Measurements from ENCODE around the gene CCDC78.

Gene CCDC78

GRCh38 chr16:721765-722540, 4.3 kb downstream of the CCDC78 start:
- H3K9me3 ChIP-seq (ENCODE audit: control insufficient read depth, low read length), result no peaks in the 10 kb centered on the region
- H3K4me1 ChIP-seq (ENCODE audit: control insufficient read depth, insufficient read depth, low read length, poor library complexity, severe bottlenecking), result peaks cover 9% of the 10 kb centered on the region
- H3K27ac ChIP-seq (ENCODE audit: low read depth, low read length, severe bottlenecking), result no peak overlapping the region
- 93 to 94% methylated on average over 47 to 50 of the region's 51 CpGs for WGBS, 2 experiments (ENCODE audit: insufficient coverage in 2 of 2)
- H3K36me3 ChIP-seq (ENCODE audit: control insufficient read depth, insufficient read depth, low read length), result peaks cover 7% of the 10 kb centered on the region
- H3K4me3 ChIP-seq (ENCODE audit: extremely low read depth, insufficient read depth, low read length, poor library complexity, severe bottlenecking), result peak overlapping the region; percentile 67

GRCh38 chr16:720990-721764, 5.1 kb downstream of the CCDC78 start, which contains the start of gene ANTKMT:
Gene ANTKMT (plus strand): TSS chr16:721146. CDS start chr16:721275, 129 bp downstream.
- 11% methylated on average over 90 to 97 of the region's 106 CpGs for WGBS, 2 experiments (ENCODE audit: insufficient coverage in 2 of 2)
- Histone ChIP-seq H3K9me3 (ENCODE audit: control insufficient read depth, low read length) (no peaks in the 10 kb centered on the region), H3K27ac (ENCODE audit: low read depth, low read length, severe bottlenecking) (peak within 1 kb of the TSS; percentile 87), H3K4me3 (ENCODE audit: extremely low read depth, insufficient read depth, low read length, poor library complexity, severe bottlenecking) (peak within 1 kb of the TSS; percentile 67), H3K36me3 (ENCODE audit: control insufficient read depth, insufficient read depth, low read length) (peaks cover 7% of the 10 kb centered on the region), H3K4me1 (ENCODE audit: control insufficient read depth, insufficient read depth, low read length, poor library complexity, severe bottlenecking) (peaks cover 14% of the 10 kb centered on the region)

- Histone ChIP-seq H3K36me3 (ENCODE audit: control insufficient read depth, insufficient read depth, low read length) (peaks cover 7% of the 10 kb centered on the region), H3K4me1 (ENCODE audit: control insufficient read depth, insufficient read depth, low read length, poor library complexity, severe bottlenecking) (peaks cover 16% of the 10 kb centered on the region), H3K27ac (ENCODE audit: low read depth, low read length, severe bottlenecking) (peak overlapping the region; percentile 87), H3K4me3 (ENCODE audit: extremely low read depth, insufficient read depth, low read length, poor library complexity, severe bottlenecking) (peak overlapping the region; percentile 67), H3K9me3 (ENCODE audit: control insufficient read depth, low read length) (no peaks in the 10 kb centered on the region)
- 0% methylated on average over 34 to 37 of the region's 38 CpGs for WGBS, 2 experiments (ENCODE audit: insufficient coverage in 2 of 2)
Measured at GRCh38 chr16:720447-720989, 5.7 kb downstream of the CCDC78 start.

- WGBS, 2 experiments (ENCODE audit: insufficient coverage in 2 of 2), result 22 to 32% methylated on average over 6 to 12 of the region's 16 CpGs
- Histone ChIP-seq H3K36me3 (ENCODE audit: control insufficient read depth, insufficient read depth, low read length) (peaks cover 7% of the 10 kb centered on the region), H3K9me3 (ENCODE audit: control insufficient read depth, low read length) (no peaks in the 10 kb centered on the region), H3K4me1 (ENCODE audit: control insufficient read depth, insufficient read depth, low read length, poor library complexity, severe bottlenecking) (peaks cover 16% of the 10 kb centered on the region), H3K4me3 (ENCODE audit: extremely low read depth, insufficient read depth, low read length, poor library complexity, severe bottlenecking) (peak overlapping the region; percentile 67), H3K27ac (ENCODE audit: low read depth, low read length, severe bottlenecking) (peak overlapping the region; percentile 87)
Measured at GRCh38 chr16:719815-720446, 6.3 kb downstream of the CCDC78 start.

- Histone ChIP-seq H3K4me1 (ENCODE audit: control insufficient read depth, insufficient read depth, low read length, poor library complexity, severe bottlenecking) (peaks cover 16% of the 10 kb centered on the region), H3K4me3 (ENCODE audit: extremely low read depth, insufficient read depth, low read length, poor library complexity, severe bottlenecking) (no peak overlapping the region), H3K9me3 (ENCODE audit: control insufficient read depth, low read length) (no peaks in the 10 kb centered on the region), H3K36me3 (ENCODE audit: control insufficient read depth, insufficient read depth, low read length) (peaks cover 7% of the 10 kb centered on the region), H3K27ac (ENCODE audit: low read depth, low read length, severe bottlenecking) (no peak overlapping the region)
- 91% methylated on average over 3 to 5 of the region's 6 CpGs for WGBS, 2 experiments (ENCODE audit: insufficient coverage in 2 of 2)
Measured at GRCh38 chr16:718922-719321, 7.3 kb downstream of the CCDC78 start.

GRCh38 chr16:718389-718788, 7.9 kb downstream of the CCDC78 start:
- Histone ChIP-seq H3K4me1 (ENCODE audit: control insufficient read depth, insufficient read depth, low read length, poor library complexity, severe bottlenecking) (peaks cover 16% of the 10 kb centered on the region), H3K27ac (ENCODE audit: low read depth, low read length, severe bottlenecking) (no peak overlapping the region), H3K9me3 (ENCODE audit: control insufficient read depth, low read length) (no peaks in the 10 kb centered on the region), H3K36me3 (ENCODE audit: control insufficient read depth, insufficient read depth, low read length) (peaks cover 7% of the 10 kb centered on the region), H3K4me3 (ENCODE audit: extremely low read depth, insufficient read depth, low read length, poor library complexity, severe bottlenecking) (no peak overlapping the region)
- 86 to 92% methylated on average over 6 to 9 of the region's 9 CpGs for WGBS, 2 experiments (ENCODE audit: insufficient coverage in 2 of 2)

GRCh38 chr16:717450-718245, 8.6 kb downstream of the CCDC78 start:
- Histone ChIP-seq H3K27ac (ENCODE audit: low read depth, low read length, severe bottlenecking) (no peak overlapping the region), H3K4me3 (ENCODE audit: extremely low read depth, insufficient read depth, low read length, poor library complexity, severe bottlenecking) (no peak overlapping the region), H3K9me3 (ENCODE audit: control insufficient read depth, low read length) (no peaks in the 10 kb centered on the region), H3K4me1 (ENCODE audit: control insufficient read depth, insufficient read depth, low read length, poor library complexity, severe bottlenecking) (peaks cover 16% of the 10 kb centered on the region), H3K36me3 (ENCODE audit: control insufficient read depth, insufficient read depth, low read length) (peaks cover 5% of the 10 kb centered on the region)
- WGBS, 2 experiments (ENCODE audit: insufficient coverage in 2 of 2), result 78 to 83% methylated on average over 26 to 28 of the region's 32 CpGs

GRCh38 chr16:716768-717325, 9.4 kb downstream of the CCDC78 start:
- WGBS, 2 experiments (ENCODE audit: insufficient coverage in 2 of 2), result 92% methylated on average over 17 to 29 of the region's 29 CpGs
- Histone ChIP-seq H3K4me1 (ENCODE audit: control insufficient read depth, insufficient read depth, low read length, poor library complexity, severe bottlenecking) (peaks cover 16% of the 10 kb centered on the region), H3K9me3 (ENCODE audit: control insufficient read depth, low read length) (no peaks in the 10 kb centered on the region), H3K4me3 (ENCODE audit: extremely low read depth, insufficient read depth, low read length, poor library complexity, severe bottlenecking) (no peak overlapping the region), H3K36me3 (ENCODE audit: control insufficient read depth, insufficient read depth, low read length) (peaks cover 4% of the 10 kb centered on the region), H3K27ac (ENCODE audit: low read depth, low read length, severe bottlenecking) (no peak overlapping the region)

GRCh38 chr16:716200-716568, 10.1 kb downstream of the CCDC78 start:
- Histone ChIP-seq H3K4me3 (ENCODE audit: extremely low read depth, insufficient read depth, low read length, poor library complexity, severe bottlenecking) (peak overlapping the region; percentile 58), H3K9me3 (ENCODE audit: control insufficient read depth, low read length) (no peaks in the 10 kb centered on the region), H3K36me3 (ENCODE audit: control insufficient read depth, insufficient read depth, low read length) (peaks cover 4% of the 10 kb centered on the region), H3K4me1 (ENCODE audit: control insufficient read depth, insufficient read depth, low read length, poor library complexity, severe bottlenecking) (peaks cover 16% of the 10 kb centered on the region), H3K27ac (ENCODE audit: low read depth, low read length, severe bottlenecking) (peak overlapping the region; percentile 53)
- 18 to 31% methylated on average over 4 to 11 of the region's 12 CpGs for WGBS, 2 experiments (ENCODE audit: insufficient coverage in 2 of 2)
